ENCODE measurements around the gene ING2.

ING2 gene

GRCh38 chr4:183493246-183493645 is 11.6 kb upstream of the ING2 start:
- CTCF ChIA-PET = interaction anchor here (0.6 kb wide), 1 partner anchor 114 kb away, joined by 3 read pairs; no protein-coding TSS in a partner anchor
- H3K4me1 ChIP-seq (ENCODE audit: control insufficient read depth, insufficient read depth, low read length) = no peaks in the 10 kb centered on the region
- no peaks in the 10 kb centered on the region for H3K9me3 ChIP-seq (ENCODE audit: control insufficient read depth, insufficient read depth, low read depth, low read length)
- TF ChIP-seq ZSCAN30 (tag by site-specific recombination; IDR thresholded peaks at IDR 0.05) = no peak
- no peak for TF ChIP-seq OVOL3 (tag by site-specific recombination; IDR thresholded peaks at IDR 0.05)
- TF ChIP-seq, protein P1, sequence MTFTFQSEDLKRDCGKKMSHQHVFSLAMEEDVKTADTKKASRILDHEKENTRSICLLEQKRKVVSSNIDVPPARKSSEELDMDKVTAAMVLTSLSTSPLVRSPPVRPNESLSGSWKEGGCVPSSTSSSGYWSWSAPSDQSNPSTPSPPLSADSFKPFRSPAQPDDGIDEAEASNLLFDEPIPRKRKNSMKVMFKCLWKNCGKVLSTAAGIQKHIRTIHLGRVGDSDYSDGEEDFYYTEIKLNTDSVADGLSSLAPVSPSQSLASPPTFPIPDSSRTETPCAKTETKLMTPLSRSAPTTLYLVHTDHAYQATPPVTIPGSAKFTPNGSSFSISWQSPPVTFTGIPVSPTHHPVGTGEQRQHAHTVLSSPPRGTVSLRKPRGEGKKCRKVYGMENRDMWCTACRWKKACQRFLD (tag by site-specific recombination; IDR thresholded peaks at IDR 0.05) = no peak
- no peak for TF ChIP-seq GLI2 (tag by site-specific recombination; IDR thresholded peaks at IDR 0.05; ENCODE audit: borderline replicate concordance, low read depth)
- no peak for TF ChIP-seq ZNF510 (tag by site-specific recombination; IDR thresholded peaks at IDR 0.05; ENCODE audit: insufficient replicate concordance)
- no peak for TF ChIP-seq ZNF670 (tag by site-specific recombination; IDR thresholded peaks at IDR 0.05; ENCODE audit: low read depth)
- no peak for TF ChIP-seq ZNF184 (tag by site-specific recombination; IDR thresholded peaks at IDR 0.05)
- no peak for TF ChIP-seq KLF8 (tag by site-specific recombination; IDR thresholded peaks at IDR 0.05)
- no peak for TF ChIP-seq ZNF174 (tag by site-specific recombination; IDR thresholded peaks at IDR 0.05)
- TF ChIP-seq ZNF350 (tag by site-specific recombination; IDR thresholded peaks at IDR 0.05) = no peak
- TF ChIP-seq, protein P2, sequence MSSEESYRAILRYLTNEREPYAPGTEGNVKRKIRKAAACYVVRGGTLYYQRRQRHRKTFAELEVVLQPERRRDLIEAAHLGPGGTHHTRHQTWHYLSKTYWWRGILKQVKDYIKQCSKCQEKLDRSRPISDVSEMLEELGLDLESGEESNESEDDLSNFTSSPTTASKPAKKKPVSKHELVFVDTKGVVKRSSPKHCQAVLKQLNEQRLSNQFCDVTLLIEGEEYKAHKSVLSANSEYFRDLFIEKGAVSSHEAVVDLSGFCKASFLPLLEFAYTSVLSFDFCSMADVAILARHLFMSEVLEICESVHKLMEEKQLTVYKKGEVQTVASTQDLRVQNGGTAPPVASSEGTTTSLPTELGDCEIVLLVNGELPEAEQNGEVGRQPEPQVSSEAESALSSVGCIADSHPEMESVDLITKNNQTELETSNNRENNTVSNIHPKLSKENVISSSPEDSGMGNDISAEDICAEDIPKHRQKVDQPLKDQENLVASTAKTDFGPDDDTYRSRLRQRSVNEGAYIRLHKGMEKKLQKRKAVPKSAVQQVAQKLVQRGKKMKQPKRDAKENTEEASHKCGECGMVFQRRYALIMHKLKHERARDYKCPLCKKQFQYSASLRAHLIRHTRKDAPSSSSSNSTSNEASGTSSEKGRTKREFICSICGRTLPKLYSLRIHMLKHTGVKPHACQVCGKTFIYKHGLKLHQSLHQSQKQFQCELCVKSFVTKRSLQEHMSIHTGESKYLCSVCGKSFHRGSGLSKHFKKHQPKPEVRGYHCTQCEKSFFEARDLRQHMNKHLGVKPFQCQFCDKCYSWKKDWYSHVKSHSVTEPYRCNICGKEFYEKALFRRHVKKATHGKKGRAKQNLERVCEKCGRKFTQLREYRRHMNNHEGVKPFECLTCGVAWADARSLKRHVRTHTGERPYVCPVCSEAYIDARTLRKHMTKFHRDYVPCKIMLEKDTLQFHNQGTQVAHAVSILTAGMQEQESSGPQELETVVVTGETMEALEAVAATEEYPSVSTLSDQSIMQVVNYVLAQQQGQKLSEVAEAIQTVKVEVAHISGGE (tag by site-specific recombination; conservative IDR thresholded peaks at IDR 0.05; ENCODE audit: low read depth) = no peak
- TF ChIP-seq ZNF175 (tag by site-specific recombination; IDR thresholded peaks at IDR 0.05) = no peak
- no peak for TF ChIP-seq ZNF791 (tag by site-specific recombination; IDR thresholded peaks at IDR 0.05)
- no peak for TF ChIP-seq ZNF530 (tag by site-specific recombination; IDR thresholded peaks at IDR 0.05; ENCODE audit: low read depth)
- no peak for TF ChIP-seq ZNF23 (tag by site-specific recombination; IDR thresholded peaks at IDR 0.05; ENCODE audit: borderline replicate concordance)
- peaks cover 0 to 12% of the 10 kb centered on the region in 2 experiments; a peak in 1 of 3 replicates for H3K36me3 ChIP-seq (ENCODE audit: control insufficient read depth in 2 of 2, insufficient read depth in 1 of 2, low read length in 2 of 2)
- no peak overlapping the region for H3K4me3 ChIP-seq (ENCODE audit: low read depth, low read length)
- POLR2A ChIA-PET = interaction anchor here (0.5 to 1.1 kb wide), 2 partner anchors 11 to 380 kb away, joined by 4 read pairs; no protein-coding TSS in a partner anchor
- no peak overlapping the region for H3K27ac ChIP-seq (ENCODE audit: extremely low read depth, low read depth, low read length)

DNA sequence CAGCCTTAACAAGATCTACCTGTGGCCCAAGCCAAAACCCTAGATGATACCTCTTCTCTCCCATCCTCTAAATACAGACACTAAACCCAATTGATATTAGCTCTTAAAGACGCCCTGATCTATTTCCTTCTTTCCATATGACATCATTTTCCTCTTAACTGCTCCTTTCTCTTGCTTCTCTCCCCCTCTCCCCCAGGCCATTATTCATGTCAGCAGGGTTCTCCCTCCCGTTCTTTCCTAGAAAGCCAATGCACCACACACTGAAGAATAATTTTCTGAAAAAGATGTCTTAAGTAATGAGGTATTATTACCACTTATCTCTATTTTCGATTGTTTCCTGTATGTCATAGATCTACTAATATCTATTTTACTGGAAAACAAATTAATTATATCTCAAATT is 9.7 kb upstream of the ING2 start:
- Histone ChIP-seq H3K36me3 (ENCODE audit: control insufficient read depth in 2 of 2, insufficient read depth in 1 of 2, low read length in 2 of 2) (peaks cover 0 to 12% of the 10 kb centered on the region in 2 experiments; a peak in 1 of 3 replicates), H3K27ac (ENCODE audit: extremely low read depth, low read depth, low read length) (no peak overlapping the region), H3K4me3 (ENCODE audit: low read depth, low read length) (no peak overlapping the region), H3K4me1 (ENCODE audit: control insufficient read depth, insufficient read depth, low read length) (peaks cover 6% of the 10 kb centered on the region; the same call in 1 of the 2 replicates), H3K9me3 (ENCODE audit: control insufficient read depth, insufficient read depth, low read depth, low read length) (no peaks in the 10 kb centered on the region)
- ChIA-PET POLR2A (no interaction called here), CTCF (no interaction called here)
- TF ChIP-seq, protein P3, sequence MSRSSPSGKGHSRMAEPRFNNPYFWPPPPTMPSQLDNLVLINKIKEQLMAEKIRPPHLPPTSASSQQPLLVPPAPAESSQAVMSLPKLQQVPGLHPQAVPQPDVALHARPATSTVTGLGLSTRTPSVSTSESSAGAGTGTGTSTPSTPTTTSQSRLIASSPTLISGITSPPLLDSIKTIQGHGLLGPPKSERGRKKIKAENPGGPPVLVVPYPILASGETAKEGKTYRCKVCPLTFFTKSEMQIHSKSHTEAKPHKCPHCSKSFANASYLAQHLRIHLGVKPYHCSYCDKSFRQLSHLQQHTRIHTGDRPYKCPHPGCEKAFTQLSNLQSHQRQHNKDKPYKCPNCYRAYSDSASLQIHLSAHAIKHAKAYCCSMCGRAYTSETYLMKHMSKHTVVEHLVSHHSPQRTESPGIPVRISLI (tag by site-specific recombination; IDR thresholded peaks at IDR 0.05) = no peak
- TF ChIP-seq, protein P4, sequence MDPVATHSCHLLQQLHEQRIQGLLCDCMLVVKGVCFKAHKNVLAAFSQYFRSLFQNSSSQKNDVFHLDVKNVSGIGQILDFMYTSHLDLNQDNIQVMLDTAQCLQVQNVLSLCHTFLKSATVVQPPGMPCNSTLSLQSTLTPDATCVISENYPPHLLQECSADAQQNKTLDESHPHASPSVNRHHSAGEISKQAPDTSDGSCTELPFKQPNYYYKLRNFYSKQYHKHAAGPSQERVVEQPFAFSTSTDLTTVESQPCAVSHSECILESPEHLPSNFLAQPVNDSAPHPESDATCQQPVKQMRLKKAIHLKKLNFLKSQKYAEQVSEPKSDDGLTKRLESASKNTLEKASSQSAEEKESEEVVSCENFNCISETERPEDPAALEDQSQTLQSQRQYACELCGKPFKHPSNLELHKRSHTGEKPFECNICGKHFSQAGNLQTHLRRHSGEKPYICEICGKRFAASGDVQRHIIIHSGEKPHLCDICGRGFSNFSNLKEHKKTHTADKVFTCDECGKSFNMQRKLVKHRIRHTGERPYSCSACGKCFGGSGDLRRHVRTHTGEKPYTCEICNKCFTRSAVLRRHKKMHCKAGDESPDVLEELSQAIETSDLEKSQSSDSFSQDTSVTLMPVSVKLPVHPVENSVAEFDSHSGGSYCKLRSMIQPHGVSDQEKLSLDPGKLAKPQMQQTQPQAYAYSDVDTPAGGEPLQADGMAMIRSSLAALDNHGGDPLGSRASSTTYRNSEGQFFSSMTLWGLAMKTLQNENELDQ (tag by site-specific recombination; IDR thresholded peaks at IDR 0.05; ENCODE audit: low read depth) = no peak
- TF ChIP-seq, protein P5, sequence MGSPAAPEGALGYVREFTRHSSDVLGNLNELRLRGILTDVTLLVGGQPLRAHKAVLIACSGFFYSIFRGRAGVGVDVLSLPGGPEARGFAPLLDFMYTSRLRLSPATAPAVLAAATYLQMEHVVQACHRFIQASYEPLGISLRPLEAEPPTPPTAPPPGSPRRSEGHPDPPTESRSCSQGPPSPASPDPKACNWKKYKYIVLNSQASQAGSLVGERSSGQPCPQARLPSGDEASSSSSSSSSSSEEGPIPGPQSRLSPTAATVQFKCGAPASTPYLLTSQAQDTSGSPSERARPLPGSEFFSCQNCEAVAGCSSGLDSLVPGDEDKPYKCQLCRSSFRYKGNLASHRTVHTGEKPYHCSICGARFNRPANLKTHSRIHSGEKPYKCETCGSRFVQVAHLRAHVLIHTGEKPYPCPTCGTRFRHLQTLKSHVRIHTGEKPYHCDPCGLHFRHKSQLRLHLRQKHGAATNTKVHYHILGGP (tag by site-specific recombination; IDR thresholded peaks at IDR 0.05) = peak; percentile 44; the same call in 1 of the 2 replicates
- no peak for TF ChIP-seq ZNF473 (tag by site-specific recombination; IDR thresholded peaks at IDR 0.05)
- no peak for TF ChIP-seq ZNF549 (tag by site-specific recombination; IDR thresholded peaks at IDR 0.05)
- TF ChIP-seq MEIS1 (CRISPR knock-in tag; IDR thresholded peaks at IDR 0.05; ENCODE audit: borderline replicate concordance) = no peak

All from HEK293 (cell line).